ENCODE data around the gene NAGPA.
"Not testable (repeated sequence)": the region's sequence is repeated elsewhere in the genome, so short reads cannot be mapped to it uniquely, and the experiment has no call there.

The NAGPA gene, protein sequence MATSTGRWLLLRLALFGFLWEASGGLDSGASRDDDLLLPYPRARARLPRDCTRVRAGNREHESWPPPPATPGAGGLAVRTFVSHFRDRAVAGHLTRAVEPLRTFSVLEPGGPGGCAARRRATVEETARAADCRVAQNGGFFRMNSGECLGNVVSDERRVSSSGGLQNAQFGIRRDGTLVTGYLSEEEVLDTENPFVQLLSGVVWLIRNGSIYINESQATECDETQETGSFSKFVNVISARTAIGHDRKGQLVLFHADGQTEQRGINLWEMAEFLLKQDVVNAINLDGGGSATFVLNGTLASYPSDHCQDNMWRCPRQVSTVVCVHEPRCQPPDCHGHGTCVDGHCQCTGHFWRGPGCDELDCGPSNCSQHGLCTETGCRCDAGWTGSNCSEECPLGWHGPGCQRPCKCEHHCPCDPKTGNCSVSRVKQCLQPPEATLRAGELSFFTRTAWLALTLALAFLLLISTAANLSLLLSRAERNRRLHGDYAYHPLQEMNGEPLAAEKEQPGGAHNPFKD

DNA sequence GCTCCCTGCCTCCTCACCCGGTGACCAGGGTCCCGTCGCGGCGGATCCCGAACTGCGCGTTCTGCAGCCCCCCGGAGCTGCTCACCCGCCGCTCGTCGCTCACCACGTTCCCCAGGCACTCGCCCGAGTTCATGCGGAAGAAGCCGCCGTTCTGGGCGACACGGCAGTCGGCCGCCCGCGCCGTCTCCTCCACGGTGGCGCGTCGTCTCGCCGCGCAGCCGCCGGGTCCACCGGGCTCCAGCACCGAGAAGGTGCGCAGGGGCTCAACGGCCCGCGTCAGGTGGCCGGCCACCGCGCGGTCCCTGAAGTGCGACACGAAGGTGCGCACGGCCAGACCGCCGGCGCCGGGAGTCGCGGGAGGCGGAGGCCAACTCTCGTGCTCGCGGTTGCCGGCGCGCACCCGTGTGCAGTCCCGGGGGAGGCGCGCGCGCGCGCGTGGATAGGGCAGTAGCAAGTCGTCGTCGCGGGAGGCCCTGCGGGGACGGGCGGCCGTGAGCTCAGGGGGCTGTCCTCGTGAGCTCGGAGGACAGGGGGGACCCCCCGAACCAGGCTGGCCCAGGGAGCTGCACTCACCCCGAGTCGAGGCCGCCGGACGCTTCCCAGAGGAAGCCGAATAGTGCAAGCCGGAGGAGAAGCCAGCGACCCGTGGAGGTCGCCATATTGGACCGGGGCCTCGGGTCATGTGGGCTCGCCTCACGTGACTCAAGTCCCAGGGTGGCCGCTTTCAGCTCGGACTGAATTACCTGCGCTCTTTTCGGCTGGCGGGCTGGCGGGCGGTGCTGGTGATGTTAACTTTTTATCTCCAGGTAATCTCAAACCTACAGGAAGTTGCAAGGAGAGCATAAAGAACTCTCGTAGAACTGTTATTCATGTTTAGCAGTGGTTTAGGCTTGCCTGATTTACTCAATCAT is at the start of gene NAGPA:
Gene NAGPA, minus strand, starts transcription at position 680 of the 911 bp plus-strand sequence. Its CDS starts 21 bp downstream, at position 659.
- peak; percentile 58 to 78 (median 69) for DNase-seq

DNA sequence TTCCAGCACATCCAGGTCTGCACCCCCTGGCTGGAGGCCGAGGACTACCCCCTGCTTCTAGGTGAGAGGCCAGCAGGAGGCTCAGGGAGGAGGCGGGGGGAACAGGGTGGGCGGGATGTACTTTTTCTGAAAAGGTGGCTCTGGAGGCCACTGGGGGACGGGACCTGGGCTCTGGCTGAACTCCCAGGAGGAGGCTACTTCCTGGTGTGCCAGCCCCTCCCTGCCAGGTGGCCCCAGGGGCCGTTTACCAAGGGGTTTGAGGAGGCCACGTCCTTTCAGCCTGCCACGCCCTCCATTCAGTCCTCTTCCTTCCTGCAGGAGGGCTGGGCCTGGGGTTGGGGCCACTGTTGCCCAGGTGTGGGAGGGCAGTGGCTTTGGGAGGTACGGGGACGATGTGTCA is 47.3 kb upstream of the NAGPA start:
- not testable (repeated sequence) for DNase-seq

DNA sequence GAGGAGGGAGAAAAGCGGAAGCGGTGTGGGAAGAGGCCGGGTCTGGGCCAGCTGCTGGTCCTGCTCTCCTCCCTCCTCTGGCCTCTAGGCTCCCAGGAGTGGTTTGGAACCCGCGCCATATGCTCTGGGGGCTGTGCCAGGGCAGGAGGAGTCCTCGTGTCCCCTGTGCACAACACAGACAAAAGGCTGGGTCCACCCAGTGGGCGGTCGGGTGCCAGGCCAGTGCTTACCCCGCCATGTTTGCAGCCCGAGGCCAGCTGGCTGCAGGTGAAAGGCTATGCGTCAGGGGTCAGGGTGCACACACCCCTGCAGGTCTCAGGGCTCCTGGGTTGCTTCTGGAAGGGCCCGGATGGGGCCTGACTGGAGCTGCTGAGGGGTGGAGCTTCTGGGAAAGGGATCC is 46.7 kb upstream of the NAGPA start:
- not testable (repeated sequence) for DNase-seq

DNA sequence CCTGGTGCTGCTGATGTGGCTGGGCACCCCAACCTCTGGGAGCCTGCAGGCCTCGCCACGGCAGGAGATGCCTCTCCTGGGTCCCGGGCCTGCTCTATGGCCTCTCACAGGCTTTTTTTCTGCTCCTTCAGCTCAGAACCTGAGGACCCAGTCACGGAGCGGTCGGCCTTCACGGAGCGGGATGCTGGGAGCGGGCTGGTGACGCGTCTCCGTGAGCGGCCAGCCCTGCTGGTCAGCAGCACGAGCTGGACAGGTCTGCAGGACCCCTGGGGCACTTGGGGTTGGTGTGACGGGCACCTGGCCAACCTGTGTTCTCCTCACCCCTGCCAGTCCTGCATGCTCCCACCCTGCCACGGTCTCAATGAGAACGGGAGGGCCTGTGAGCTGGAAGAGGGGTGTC is 44.9 kb upstream of the NAGPA start:
- no peak for DNase-seq

GRCh38 chr16:5077304-5077703 is 43.6 kb upstream of the NAGPA start:
- DNase-seq: no peak

DNA sequence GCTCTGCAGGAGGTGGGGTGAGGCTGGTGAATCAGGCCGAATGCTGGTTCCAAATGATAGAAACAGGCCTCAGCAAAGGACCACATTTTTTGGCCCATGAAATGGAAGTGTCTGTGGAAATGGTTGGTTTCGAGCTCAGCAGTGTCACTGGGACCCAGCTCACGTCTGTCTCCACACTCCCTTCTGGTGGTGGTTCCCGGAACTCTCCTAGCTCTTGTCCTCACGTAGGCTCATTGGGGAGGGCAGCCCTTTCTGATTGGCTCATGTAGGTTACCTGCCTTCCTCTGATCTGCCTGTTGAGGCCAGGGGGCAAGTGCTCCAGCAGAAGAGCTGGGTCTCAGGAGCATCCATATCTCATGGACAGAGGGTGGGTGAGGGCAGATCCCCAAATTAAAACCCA is 41.9 kb upstream of the NAGPA start:
- DNase-seq: no peak

- not testable (repeated sequence) for DNase-seq
These were observed 40.0 kb upstream of the NAGPA start for GRCh38 chr16:5073771-5074170.

- DNase-seq: no peak
These were observed 39.5 kb upstream of the NAGPA start for GRCh38 chr16:5073279-5073629.

GRCh38 chr16:5072334-5073278 is 38.9 kb upstream of the NAGPA start:
- no peak for DNase-seq

- DNase-seq: peak; percentile 70 to 85 (median 76)
These were observed 38.1 kb upstream of the NAGPA start, which contains the start of gene ALG1 for GRCh38 chr16:5071681-5072333. Gene ALG1 (plus strand): TSS chr16:5071843. CDS start chr16:5071850, 7 bp downstream.

DNA sequence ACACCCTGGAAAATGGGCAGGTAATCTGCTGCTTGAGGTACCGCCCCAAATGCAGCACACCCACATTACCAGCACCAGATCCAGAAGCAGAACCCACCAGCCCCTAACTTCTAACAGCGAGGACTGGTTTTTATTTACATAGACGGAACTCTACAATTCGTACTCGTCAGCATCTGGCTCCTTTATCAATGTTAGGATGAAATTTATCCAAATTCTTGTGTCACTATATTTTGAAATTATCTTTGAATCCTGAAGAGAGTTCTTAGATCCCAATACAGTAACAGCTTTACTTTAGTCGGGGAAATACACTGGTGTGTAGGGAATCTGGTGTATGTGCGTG is 37.6 kb upstream of the NAGPA start:
- no peak for DNase-seq

DNA sequence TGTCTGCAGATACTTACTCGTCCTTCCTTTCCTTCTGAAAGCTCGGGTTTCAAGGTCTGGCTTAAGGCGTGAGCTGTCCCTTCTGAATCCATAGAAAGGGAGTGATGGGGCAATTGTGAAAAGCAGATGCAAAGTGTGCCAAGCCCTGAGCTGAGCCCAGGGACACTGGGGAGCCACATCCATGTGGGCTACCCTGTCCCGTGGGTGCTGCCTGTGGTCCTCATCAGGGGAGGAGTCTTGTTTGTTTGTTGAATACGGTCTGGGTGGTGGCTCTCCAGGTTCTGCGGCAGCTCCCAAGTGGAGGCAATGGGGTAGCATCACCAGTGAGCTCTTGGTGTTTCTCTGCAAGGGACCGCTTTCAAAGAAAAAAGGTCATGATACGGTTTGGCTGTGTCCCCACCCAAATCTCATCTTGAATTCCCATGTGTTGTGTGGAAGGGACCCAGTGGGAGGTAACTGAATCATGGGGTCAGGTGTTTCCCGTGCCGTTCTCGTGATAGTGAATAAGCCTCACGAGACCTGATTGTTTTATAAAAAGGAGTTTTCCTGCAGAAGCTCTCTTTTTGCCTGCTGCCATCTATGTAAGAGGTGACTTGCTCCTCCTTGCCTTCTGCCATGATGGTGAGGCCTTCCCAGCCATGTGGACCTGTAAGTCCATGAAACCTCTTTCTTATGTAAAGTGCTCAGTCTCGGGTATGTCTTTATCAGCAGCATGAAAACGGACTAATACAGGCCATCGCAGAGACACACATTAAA is 36.9 kb upstream of the NAGPA start:
- DNase-seq: no peak

GRCh38 chr16:5069854-5070253 is 36.1 kb upstream of the NAGPA start:
- DNase-seq: no peak

DNA sequence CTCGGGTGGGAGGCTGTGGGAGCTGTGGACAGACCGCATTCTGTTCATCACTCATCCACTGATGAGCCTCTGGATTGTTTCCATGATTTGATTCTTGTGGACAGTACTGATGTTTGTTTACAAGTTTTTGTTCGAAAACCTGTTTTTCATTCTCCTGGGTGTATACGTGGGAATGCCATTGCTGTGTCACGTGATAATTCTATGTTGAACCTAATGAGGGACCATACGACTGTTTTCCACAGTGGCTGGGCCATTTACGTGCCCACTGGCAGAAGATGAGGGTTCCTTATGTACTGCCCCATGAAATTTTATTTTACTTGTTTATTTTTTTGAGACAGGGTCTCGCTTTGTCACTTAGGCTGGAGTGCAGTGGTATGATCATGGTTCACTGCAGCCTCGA is 35.3 kb upstream of the NAGPA start:
- DNase-seq: no peak

- no peak for DNase-seq
These were observed 32.8 kb upstream of the NAGPA start for GRCh38 chr16:5066511-5066910.

GRCh38 chr16:5065813-5066212 is 32.1 kb upstream of the NAGPA start, which contains the start of gene C16orf89:
Gene C16orf89 (minus strand): TSS chr16:5065956. CDS start chr16:5065908, 48 bp downstream.
- DNase-seq: no peak

GRCh38 chr16:5065326-5065725 is 31.6 kb upstream of the NAGPA start:
- DNase-seq: no peak

GRCh38 chr16:5064915-5065314 is 31.2 kb upstream of the NAGPA start:
- no peak for DNase-seq

DNA sequence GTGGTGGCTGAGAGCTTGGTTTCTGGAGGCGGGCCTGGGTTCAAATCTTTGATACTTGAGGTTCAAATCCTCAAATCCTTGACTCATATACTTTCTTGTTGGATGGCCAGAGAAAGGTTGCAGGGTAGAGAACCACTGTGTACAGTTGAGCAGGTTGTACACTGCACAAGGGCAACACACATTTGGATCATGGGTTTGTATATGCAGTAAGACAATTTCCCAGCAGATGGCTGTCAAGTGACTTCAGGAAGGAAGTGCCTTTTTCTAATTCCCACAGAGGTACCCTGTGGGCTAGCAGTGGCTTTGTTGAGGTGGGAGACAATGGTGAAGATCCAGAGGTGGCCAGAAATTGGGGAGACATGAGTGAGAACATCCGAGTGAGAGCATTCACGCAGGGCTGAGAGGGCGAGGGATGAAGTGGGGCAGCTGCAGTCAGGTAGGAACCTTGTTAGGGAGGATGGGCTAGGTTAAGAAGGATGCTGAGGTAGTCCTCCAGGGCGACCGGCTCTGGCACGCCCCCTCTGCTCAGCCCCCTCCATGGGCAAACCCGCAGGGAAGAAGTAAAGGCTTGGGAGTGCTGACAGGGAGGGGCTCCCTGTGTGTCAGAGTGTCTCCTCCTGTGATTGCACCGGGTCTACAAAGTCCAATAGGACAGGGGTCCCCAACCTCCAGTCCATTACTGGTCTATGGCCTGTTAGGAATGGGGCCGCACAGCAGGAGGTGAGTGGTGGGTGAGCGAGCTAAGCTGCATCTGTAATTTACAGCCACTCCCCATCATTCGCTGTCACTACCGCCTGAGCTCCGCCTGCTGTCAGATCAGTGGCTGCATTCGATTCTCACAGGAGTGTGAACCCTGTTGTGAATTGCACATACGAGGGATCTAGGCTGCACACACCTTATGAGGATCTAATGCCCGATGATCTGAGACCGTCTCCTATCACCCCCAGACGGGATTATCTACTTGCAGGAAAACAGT is 29.3 kb upstream of the NAGPA start:
- DNase-seq: no peak

- DNase-seq: no peak
These were observed 28.3 kb upstream of the NAGPA start for GRCh38 chr16:5062051-5062450.

Measured in activated naive CD4-positive, alpha-beta T cell (primary cell).